GM23338 (cell line): Measurements from ENCODE around the gene PYY.

Experiments used
- EZH2 ChIP-seq: fragments of 200-600 bp; sonication (generic); IDR thresholded peaks from one replicate; pipeline ENCODE4 v1.8.0; 2017; ENCODE audit warnings: antibody characterized with exemption, mild to moderate bottlenecking, low read depth; ENCODE audit not compliant: unreplicated experiment
- EZH2phosphoT487 ChIP-seq: fragments of 200-600 bp; sonication (generic); IDR thresholded peaks from one replicate; pipeline ENCODE4 v1.8.1; 2018; ENCODE audit warnings: antibody characterized with exemption; ENCODE audit not compliant: unreplicated experiment
- JUNB ChIP-seq: IDR thresholded peaks from one replicate; pipeline ENCODE4 v1.6.1; 2016; ENCODE audit warnings: antibody characterized with exemption; ENCODE audit not compliant: unreplicated experiment
- NANOG ChIP-seq: IDR thresholded peaks from 2 replicates; pipeline ENCODE4 v1.6.1; 2016; ENCODE audit warnings: antibody characterized with exemption, borderline replicate concordance
- POLR2AphosphoS5 ChIP-seq: IDR thresholded peaks from 2 replicates; pipeline ENCODE4 v1.6.1; 2016; ENCODE audit warnings: antibody characterized with exemption, low read depth
- TF ChIP-seq, protein P1 (sequence below), 2 experiments: fragments of 200-600 bp in 1 of 2; sonication (generic) in 1 of 2; conservative IDR thresholded peaks; 2 replicates each; pipeline versions ENCODE4 v1.5.1 to v1.6.1; 2016 to 2017; ENCODE audit warnings: antibody characterized with exemption in 2 of 2, low read depth in 2 of 2, mild to moderate bottlenecking in 2 of 2, moderate library complexity in 1 of 2

DNA sequence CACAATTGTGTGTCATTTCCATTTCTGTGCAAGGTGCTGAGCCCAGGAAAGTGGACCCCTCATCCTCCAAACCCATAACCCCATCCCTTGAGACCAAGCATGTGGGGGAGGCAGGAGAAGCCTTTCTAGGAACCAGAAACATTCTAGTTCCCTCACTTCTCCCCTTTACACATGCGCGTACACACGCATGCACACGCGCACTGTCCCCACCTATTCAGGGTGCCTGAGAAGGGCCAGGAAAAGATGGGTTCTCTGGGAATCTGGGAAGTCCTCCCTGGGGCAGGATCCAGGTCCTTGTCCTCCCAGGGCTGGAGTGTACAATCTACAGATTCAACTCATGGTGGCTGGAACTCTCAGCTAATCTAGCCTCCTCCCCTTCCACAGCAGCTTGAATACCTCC lies 13.9 kb downstream of the PYY start:
- TF ChIP-seq, protein P1, sequence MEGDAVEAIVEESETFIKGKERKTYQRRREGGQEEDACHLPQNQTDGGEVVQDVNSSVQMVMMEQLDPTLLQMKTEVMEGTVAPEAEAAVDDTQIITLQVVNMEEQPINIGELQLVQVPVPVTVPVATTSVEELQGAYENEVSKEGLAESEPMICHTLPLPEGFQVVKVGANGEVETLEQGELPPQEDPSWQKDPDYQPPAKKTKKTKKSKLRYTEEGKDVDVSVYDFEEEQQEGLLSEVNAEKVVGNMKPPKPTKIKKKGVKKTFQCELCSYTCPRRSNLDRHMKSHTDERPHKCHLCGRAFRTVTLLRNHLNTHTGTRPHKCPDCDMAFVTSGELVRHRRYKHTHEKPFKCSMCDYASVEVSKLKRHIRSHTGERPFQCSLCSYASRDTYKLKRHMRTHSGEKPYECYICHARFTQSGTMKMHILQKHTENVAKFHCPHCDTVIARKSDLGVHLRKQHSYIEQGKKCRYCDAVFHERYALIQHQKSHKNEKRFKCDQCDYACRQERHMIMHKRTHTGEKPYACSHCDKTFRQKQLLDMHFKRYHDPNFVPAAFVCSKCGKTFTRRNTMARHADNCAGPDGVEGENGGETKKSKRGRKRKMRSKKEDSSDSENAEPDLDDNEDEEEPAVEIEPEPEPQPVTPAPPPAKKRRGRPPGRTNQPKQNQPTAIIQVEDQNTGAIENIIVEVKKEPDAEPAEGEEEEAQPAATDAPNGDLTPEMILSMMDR (conservative IDR thresholded peaks at IDR 0.05; ENCODE audit: low read depth in 2 of 2), result no peak
- no peak for TF ChIP-seq JUNB
- no peak for TF ChIP-seq EZH2phosphoT487
- no peak for TF ChIP-seq EZH2
- no peak for TF ChIP-seq POLR2AphosphoS5
- no peak for TF ChIP-seq NANOG
